OCI-LY3 (cell line): ENCODE results near the gene RAD23A.
"Not testable (repeated sequence)": the region's sequence is repeated elsewhere in the genome, so short reads cannot be mapped to it uniquely, and the experiment has no call there.

ENCODE experiments used
- H2AFZ ChIP-seq: fragments of 200-600, 300-600 bp; shearing (Covaris generic); 2 replicates; pipeline ENCODE4 v1.6.0; 2014; ENCODE audit warnings: antibody characterized with exemption, low read depth, low read length
- H3K27ac ChIP-seq: fragments of 200-600, 300-600 bp; sonication (generic); 2 replicates; pipeline ENCODE4 v1.5.1; 2014; ENCODE audit warnings: mild to moderate bottlenecking, low read length, moderate library complexity, mixed read lengths
- H3K27me3 ChIP-seq: fragments of 200-600, 300-600 bp; sonication (generic); 2 replicates; pipeline ENCODE4 v1.6.1; 2014; ENCODE audit warnings: low read depth, low read length, mixed read lengths
- H3K36me3 ChIP-seq: fragments of 200-600, 300-600 bp; sonication (generic); replicated peaks from 2 replicates; pipeline ENCODE3; 2014; ENCODE audit warnings: low read depth, low read length, mixed read lengths
- H3K4me1 ChIP-seq: fragments of 300-600, 200-600 bp; sonication (generic); 2 replicates; pipeline ENCODE4 v1.6.1; 2014; ENCODE audit warnings: low read length, mixed read lengths
- H3K4me2 ChIP-seq: fragments of 200-600, 300-600 bp; sonication (generic); 2 replicates; pipeline ENCODE4 v1.6.1; 2014; ENCODE audit warnings: low read length, mixed read lengths
- H3K4me3 ChIP-seq: fragments of 300-600, 200-600 bp; sonication (generic); 2 replicates; pipeline ENCODE4 v1.5.1; 2014; ENCODE audit warnings: antibody characterized with exemption, mild to moderate bottlenecking, low read length, moderate library complexity
- H3K79me2 ChIP-seq: fragments of 300-600, 200-600 bp; shearing (Covaris generic); 2 replicates; pipeline ENCODE4 v1.6.1; 2014; ENCODE audit warnings: mild to moderate bottlenecking, low read length, mixed read lengths
- H3K9ac ChIP-seq: fragments of 300-600, 200-600 bp; shearing (Covaris generic); 2 replicates; pipeline ENCODE4 v1.6.0; 2014; ENCODE audit warnings: mild to moderate bottlenecking, low read length, moderate library complexity
- H3K9me3 ChIP-seq: fragments of 200-600, 300-600 bp; shearing (Covaris generic); 2 replicates; pipeline ENCODE4 v1.6.1; 2014; ENCODE audit warnings: low read length, mixed read lengths; ENCODE audit not compliant: insufficient read depth
- H4K20me1 ChIP-seq: fragments of 200-600, 300-600 bp; sonication (generic); 2 replicates; pipeline ENCODE4 v1.6.1; 2016; ENCODE audit warnings: low read length, mixed read lengths; ENCODE audit not compliant: insufficient read depth
- EZH2phosphoT487 ChIP-seq: fragments of 200-600 bp; shearing (Covaris generic); IDR thresholded peaks from 2 replicates; pipeline ENCODE4 v1.6.1; 2018; ENCODE audit warnings: antibody characterized with exemption, mixed run types, low read depth
- TF ChIP-seq, protein P1 (sequence below): fragments of 200-600, 300-600 bp; sonication (generic); IDR thresholded peaks from 2 replicates; pipeline ENCODE4 v1.5.1; 2014; ENCODE audit warnings: antibody characterized with exemption, low read length, low read depth

The RAD23A gene

DNA sequence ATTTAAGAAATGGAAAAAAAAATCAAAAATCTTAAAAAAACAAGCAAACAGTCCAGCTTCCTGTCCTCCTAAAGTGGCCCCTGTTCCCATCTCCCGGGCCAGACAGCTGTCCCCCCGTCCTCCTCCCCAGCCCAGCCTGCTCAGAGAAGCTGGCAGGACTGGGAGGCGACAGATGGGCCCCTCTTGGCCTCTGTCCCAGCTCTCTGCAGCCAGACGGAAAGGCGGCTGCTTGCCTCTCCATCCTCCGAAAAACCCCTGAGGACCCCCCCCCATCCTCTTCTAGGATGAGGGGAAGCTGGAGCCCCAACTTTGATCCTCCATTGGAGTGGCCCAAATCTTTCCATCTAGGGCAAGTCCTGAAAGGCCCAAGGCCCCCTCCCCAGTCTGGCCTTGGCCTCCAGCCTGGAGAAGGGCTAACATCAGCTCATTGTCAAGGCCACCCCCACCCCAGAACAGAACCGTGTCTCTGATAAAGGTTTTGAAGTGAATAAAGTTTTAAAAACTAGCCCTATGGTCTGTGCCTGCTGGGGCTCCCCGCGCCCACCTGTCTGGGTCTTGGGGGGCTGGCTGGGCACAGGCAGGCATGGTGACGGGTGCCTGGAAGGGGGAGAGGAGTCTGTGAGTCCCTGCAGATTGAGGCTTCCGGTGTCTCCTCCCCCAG is 7.6 kb downstream of the RAD23A start:
- Histone ChIP-seq H3K4me2 (peak overlapping the region; percentile 62), H3K4me1 (peaks cover 31% of the 10 kb centered on the region), H3K4me3 (no peak overlapping the region; the same call in 1 of the 2 replicates), H3K9me3 (no peaks in the 10 kb centered on the region), H3K79me2 (peaks cover 86% of the 10 kb centered on the region), H3K36me3 (peaks cover 50% of the 10 kb centered on the region), H3K9ac (peak overlapping the region; percentile 31; the same call in 1 of the 2 replicates), H4K20me1 (peaks cover 17% of the 10 kb centered on the region), H3K27ac (peak overlapping the region; percentile 78), H2AFZ (no peak overlapping the region), H3K27me3 (no peaks in the 10 kb centered on the region)
- TF ChIP-seq, protein P1, sequence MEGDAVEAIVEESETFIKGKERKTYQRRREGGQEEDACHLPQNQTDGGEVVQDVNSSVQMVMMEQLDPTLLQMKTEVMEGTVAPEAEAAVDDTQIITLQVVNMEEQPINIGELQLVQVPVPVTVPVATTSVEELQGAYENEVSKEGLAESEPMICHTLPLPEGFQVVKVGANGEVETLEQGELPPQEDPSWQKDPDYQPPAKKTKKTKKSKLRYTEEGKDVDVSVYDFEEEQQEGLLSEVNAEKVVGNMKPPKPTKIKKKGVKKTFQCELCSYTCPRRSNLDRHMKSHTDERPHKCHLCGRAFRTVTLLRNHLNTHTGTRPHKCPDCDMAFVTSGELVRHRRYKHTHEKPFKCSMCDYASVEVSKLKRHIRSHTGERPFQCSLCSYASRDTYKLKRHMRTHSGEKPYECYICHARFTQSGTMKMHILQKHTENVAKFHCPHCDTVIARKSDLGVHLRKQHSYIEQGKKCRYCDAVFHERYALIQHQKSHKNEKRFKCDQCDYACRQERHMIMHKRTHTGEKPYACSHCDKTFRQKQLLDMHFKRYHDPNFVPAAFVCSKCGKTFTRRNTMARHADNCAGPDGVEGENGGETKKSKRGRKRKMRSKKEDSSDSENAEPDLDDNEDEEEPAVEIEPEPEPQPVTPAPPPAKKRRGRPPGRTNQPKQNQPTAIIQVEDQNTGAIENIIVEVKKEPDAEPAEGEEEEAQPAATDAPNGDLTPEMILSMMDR, result no peak
- no peak for TF ChIP-seq EZH2phosphoT487

DNA sequence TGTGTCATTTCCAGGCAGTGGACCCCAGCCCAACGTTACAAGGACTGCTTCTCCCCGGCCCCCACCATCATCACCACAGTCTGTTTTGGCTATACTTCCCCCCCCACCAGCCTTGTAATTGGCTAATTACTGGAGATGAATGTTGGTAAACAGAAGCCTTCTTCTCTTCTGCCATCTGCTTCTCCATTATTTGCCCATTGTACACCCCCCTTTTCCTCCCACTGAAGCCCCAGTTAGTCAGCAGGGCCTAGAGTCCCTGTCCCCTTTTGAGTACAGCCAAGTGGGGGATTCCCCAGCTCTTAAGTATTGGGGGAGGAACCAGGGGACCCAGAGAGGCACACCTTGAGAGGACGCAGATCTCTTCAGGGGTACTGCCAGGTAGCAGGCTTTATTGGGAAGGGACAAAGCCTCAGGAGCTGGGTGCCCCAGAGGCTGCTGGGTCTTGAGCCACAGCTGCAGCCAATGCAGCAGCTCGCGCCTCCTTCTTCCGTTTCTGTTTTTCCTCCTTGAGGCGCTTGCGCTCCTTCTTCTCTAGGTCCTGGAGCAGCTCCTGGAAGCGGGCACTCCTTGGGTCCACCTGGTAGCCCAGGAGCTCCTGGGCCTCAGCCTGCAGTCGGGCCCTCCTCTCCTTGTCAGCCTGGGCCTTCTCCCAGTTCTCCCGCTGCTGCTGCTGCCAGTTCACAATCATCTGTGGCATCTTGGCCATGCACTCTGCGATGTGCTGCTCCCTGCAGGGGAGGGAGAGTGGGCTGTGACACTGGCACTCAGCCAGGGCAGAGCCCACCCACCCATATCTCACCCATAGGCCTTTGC is 8.3 kb downstream of the RAD23A start:
- Histone ChIP-seq H3K27ac (peak overlapping the region; percentile 78), H4K20me1 (peaks cover 17% of the 10 kb centered on the region), H3K4me1 (peaks cover 31% of the 10 kb centered on the region), H2AFZ (no peak overlapping the region), H3K36me3 (peaks cover 43% of the 10 kb centered on the region), H3K4me2 (peak overlapping the region; percentile 62), H3K79me2 (peaks cover 79% of the 10 kb centered on the region), H3K9me3 (no peaks in the 10 kb centered on the region), H3K4me3 (peak overlapping the region; percentile 37), H3K27me3 (no peaks in the 10 kb centered on the region), H3K9ac (peak overlapping the region; percentile 31)
- no peak for TF ChIP-seq EZH2phosphoT487
- TF ChIP-seq, protein P1, result no peak

DNA sequence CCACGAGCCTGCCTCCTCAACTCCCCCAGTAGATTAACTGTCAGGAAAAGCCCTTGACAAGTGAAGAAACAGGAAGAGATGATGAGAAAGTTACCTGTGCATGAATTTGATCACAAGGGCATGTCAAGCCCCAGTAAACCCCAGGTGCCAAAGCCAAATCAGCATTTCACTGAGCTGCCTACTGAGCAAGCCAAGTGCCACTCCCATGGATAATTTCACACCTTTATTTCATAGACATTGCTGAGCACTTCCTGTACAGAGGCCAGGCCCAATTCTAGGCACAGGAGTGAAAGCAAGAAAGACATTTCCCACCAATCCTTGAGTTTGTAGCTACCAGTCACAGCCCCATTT is 8.9 kb downstream of the RAD23A start:
- Histone ChIP-seq H3K4me2 (peak overlapping the region; percentile 62), H3K9me3 (no peaks in the 10 kb centered on the region), H3K4me1 (peaks cover 33% of the 10 kb centered on the region), H3K9ac (peak overlapping the region; percentile 31), H3K27me3 (no peaks in the 10 kb centered on the region), H4K20me1 (peaks cover 17% of the 10 kb centered on the region), H2AFZ (no peak overlapping the region), H3K79me2 (peaks cover 73% of the 10 kb centered on the region), H3K4me3 (peak overlapping the region; percentile 37), H3K27ac (peak overlapping the region; percentile 78), H3K36me3 (peaks cover 37% of the 10 kb centered on the region)
- TF ChIP-seq EZH2phosphoT487, result no peak
- TF ChIP-seq, protein P1, result no peak

DNA sequence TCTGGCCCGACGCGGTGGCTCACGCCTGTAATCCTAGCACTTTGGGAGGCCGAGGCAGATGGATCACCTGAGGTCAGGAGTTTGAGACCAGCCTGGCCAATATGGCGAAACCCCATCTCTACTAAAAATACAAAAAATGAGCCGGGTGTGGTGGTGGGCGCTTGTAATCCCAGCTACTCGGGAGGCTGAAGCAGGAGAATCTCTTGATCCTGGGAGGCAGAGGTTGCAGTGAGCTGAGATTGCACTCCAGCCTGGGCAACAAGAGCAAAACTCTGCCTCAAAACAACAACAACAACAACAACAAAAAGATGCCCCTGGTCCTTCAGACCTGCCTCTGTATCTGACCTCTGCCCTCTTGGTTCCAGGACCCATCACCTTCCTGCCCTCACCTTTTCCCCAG is 9.9 kb downstream of the RAD23A start:
- Histone ChIP-seq H4K20me1 (peaks cover 17% of the 10 kb centered on the region), H3K79me2 (peaks cover 70% of the 10 kb centered on the region), H3K9ac (peak overlapping the region; percentile 83), H3K4me3 (peak overlapping the region; percentile 82), H3K4me2 (peak overlapping the region; percentile 100), H3K36me3 (peaks cover 31% of the 10 kb centered on the region), H3K4me1 (peaks cover 34% of the 10 kb centered on the region), H3K27ac (peak overlapping the region; percentile 67)
- H3K9me3 ChIP-seq, H3K27me3 ChIP-seq, H2AFZ ChIP-seq: not testable (repeated sequence)
